Activated naive CD4-positive, alpha-beta T cell treated with anti-CD3 and anti-CD28 coated beads, Interleukin-2, amount 10 ng/mL, durations not matched to agents 7 days and 5 days (primary cell): Measurements from ENCODE around the gene TRPM3.
"Not testable (repeated sequence)": the region's sequence is repeated elsewhere in the genome, so short reads cannot be mapped to it uniquely, and the experiment has no call there.

Experiments
- CTCF ChIA-PET: fragments of 350-600 bp; sonication (Branson Sonifier 250); formaldehyde crosslinking; loops from one replicate; lab custom pipeline; 2021; ENCODE audit warnings: antibody characterized with exemption; lab: Charles Lee
- DNase-seq: peaks from one replicate; pipeline ENCODE4 v3.0.0-alpha.2; 2020
- H3K27ac Mint-ChIP-seq: one replicate; pipeline ENCODE4 v1.8.0; 2021; ENCODE audit warnings: mild to moderate bottlenecking, moderate library complexity, mixed read lengths
- H3K27me3 Mint-ChIP-seq: one replicate; pipeline ENCODE4 v1.8.0; 2021; ENCODE audit warnings: mild to moderate bottlenecking, mixed read lengths
- H3K36me3 Mint-ChIP-seq: one replicate; pipeline ENCODE4 v1.8.0; 2021; ENCODE audit warnings: mixed read lengths
- H3K4me1 Mint-ChIP-seq: one replicate; pipeline ENCODE4 v1.8.0; 2021; ENCODE audit warnings: mixed read lengths
- H3K4me3 Mint-ChIP-seq: one replicate; pipeline ENCODE4 v1.8.0; 2021; ENCODE audit warnings: mild to moderate bottlenecking, moderate library complexity, mixed read lengths
- H3K9me3 Mint-ChIP-seq: one replicate; pipeline ENCODE4 v1.8.0; 2021; ENCODE audit warnings: mixed read lengths

Gene TRPM3

GRCh38 chr9:70654144-70654543 lies 467.3 kb downstream of the TRPM3 start:
- H3K27ac Mint-ChIP-seq = no peak overlapping the region
- DNase-seq = no peak
- no peaks in the 10 kb centered on the region for H3K4me1 Mint-ChIP-seq
- H3K36me3 Mint-ChIP-seq = no peaks in the 10 kb centered on the region
- CTCF ChIA-PET = no interaction called here
- no peaks in the 10 kb centered on the region for H3K27me3 Mint-ChIP-seq
- H3K4me3 Mint-ChIP-seq = no peak overlapping the region
- H3K9me3 Mint-ChIP-seq = peaks cover 2% of the 10 kb centered on the region

DNA sequence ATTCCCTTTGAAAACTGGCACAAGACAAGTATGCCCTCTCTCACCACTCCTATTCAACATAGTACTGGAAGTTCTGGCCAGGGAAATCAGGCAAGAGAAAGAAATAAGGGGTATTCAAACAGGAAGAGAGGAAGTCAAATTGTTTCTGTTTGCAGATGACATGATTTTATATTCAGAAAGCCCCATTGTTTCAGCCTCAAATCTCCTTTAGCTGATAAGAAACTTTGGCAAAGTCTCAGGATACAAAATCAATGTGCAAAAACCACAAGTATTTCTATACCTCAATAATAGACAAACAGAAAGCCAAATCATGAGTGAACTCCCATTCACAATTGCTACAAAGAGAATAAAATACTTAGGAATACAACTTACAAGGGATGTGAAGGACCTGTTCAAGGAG lies 476.8 kb downstream of the TRPM3 start:
- H3K4me3 Mint-ChIP-seq, H3K27ac Mint-ChIP-seq, H3K4me1 Mint-ChIP-seq, H3K36me3 Mint-ChIP-seq, CTCF ChIA-PET, H3K9me3 Mint-ChIP-seq, H3K27me3 Mint-ChIP-seq, DNase-seq: not testable (repeated sequence)

- DNase-seq = no peak
- Mint-ChIP-seq H3K9me3 (no peaks in the 10 kb centered on the region), H3K4me1 (no peaks in the 10 kb centered on the region), H3K27me3 (peaks cover 4% of the 10 kb centered on the region), H3K27ac (no peak overlapping the region), H3K4me3 (no peak overlapping the region), H3K36me3 (no peaks in the 10 kb centered on the region)
- CTCF ChIA-PET = interaction anchor here (1.2 to 1.9 kb wide), 3 partner anchors 282 to 607 kb away, joined by 3 to 5 read pairs (median 3); no protein-coding TSS in a partner anchor
Measured at GRCh38 chr9:70642341-70642740, 479.1 kb downstream of the TRPM3 start.

DNA sequence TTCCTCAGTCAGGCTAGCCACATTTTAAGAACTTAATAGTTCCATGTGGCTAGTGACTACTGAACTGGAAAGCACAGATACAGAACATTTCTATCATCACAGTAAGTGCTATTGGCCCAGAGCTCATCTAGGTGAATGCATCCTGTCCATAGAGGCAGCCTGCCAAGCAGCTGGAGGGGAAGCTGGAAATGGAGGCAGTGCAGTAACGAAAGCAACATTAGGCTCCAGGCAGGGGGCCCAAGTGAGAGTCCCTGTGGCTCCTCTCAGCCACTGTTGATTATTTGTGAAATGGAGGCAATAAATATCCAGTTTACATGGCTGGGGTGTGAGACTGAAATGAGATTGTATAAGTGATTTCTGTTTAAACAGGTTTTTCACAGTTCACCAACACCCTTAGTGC lies 479.8 kb downstream of the TRPM3 start:
- no peak overlapping the region for H3K4me3 Mint-ChIP-seq
- DNase-seq = no peak
- no peaks in the 10 kb centered on the region for H3K9me3 Mint-ChIP-seq
- H3K27ac Mint-ChIP-seq = no peak overlapping the region
- peaks cover 4% of the 10 kb centered on the region for H3K27me3 Mint-ChIP-seq
- CTCF ChIA-PET = interaction anchor here (1.2 to 1.9 kb wide), 2 partner anchors 361 to 608 kb away, joined by 3 to 5 read pairs; no protein-coding TSS in a partner anchor
- H3K4me1 Mint-ChIP-seq = no peaks in the 10 kb centered on the region
- H3K36me3 Mint-ChIP-seq = no peaks in the 10 kb centered on the region

- Mint-ChIP-seq H3K27ac (no peak overlapping the region), H3K4me3 (no peak overlapping the region)
- CTCF ChIA-PET = interaction anchor here (1.1 to 2.0 kb wide), 3 partner anchors 358 to 609 kb away, joined by 3 to 12 read pairs (median 5); no protein-coding TSS in a partner anchor
Measured at GRCh38 chr9:70641031-70641430, 480.4 kb downstream of the TRPM3 start.

DNA sequence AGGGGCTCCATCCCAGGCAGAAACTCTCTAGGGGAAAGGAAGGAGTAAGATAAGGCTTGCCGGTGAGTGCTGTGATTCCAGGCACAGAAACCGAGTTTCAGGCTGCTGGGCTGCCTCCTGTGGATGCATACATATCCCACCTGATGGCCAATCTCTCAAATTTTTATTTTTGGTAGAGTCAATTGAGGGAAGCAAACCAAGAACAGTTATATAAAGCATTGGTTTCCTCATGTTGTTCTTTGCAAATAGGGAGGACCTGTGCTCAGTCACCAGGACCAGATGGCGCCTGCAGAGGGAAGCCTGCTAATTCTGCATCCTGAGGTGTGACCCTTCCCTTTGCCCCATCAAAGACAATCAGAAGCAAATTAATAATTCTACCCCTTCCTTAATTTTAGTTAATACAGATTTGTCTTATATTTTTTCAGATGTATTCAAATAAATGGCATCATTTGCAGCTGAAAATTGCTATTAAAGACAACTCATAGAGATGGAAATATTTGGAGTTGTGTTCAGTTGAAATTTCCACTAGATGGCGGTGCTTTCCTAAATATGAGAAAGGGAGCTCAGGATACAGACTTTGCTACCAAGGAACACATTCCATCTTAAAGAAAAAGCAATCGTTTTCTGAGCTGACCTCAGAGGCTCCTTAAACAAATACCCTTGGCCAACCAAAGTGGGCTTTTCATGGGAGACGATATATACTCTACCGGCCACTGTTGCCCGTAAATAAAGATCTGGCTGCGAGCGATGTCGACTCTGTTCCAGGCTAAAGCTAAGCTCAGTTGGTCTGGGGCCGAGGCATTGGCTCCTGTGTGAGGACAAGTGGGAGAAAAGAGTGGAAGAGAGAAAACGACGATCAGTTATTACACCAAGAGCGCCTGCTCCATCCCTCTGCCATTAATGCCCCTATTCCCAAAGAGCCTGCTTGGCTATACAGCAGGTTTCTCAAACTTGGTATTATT lies 481.3 kb downstream of the TRPM3 start:
- CTCF ChIA-PET = interaction anchor here (0.6 to 2.0 kb wide), 11 partner anchors 9 to 645 kb away, joined by 3 to 12 read pairs (median 3); no protein-coding TSS in a partner anchor
- Mint-ChIP-seq H3K36me3 (no peaks in the 10 kb centered on the region), H3K27me3 (peaks cover 4% of the 10 kb centered on the region), H3K4me3 (no peak overlapping the region), H3K27ac (no peak overlapping the region), H3K4me1 (no peaks in the 10 kb centered on the region), H3K9me3 (no peaks in the 10 kb centered on the region)
- no peak for DNase-seq

More at GRCh38 chr9:70641031-70641430, 480.4 kb downstream of the TRPM3 start:
- no peaks in the 10 kb centered on the region for H3K9me3 Mint-ChIP-seq
- no peaks in the 10 kb centered on the region for H3K4me1 Mint-ChIP-seq
- H3K36me3 Mint-ChIP-seq = no peaks in the 10 kb centered on the region
- peaks cover 4% of the 10 kb centered on the region for H3K27me3 Mint-ChIP-seq
- no peak for DNase-seq

- H3K4me3 Mint-ChIP-seq = no peak overlapping the region
- no peak for DNase-seq
- no peaks in the 10 kb centered on the region for H3K36me3 Mint-ChIP-seq
- no peaks in the 10 kb centered on the region for H3K9me3 Mint-ChIP-seq
- H3K27ac Mint-ChIP-seq = no peak overlapping the region
- H3K4me1 Mint-ChIP-seq = no peaks in the 10 kb centered on the region
- H3K27me3 Mint-ChIP-seq = peaks cover 4% of the 10 kb centered on the region
- CTCF ChIA-PET = no interaction called here
Measured at GRCh38 chr9:70635790-70636189, 485.6 kb downstream of the TRPM3 start.

GRCh38 chr9:70634696-70635095 lies 486.7 kb downstream of the TRPM3 start:
- no peaks in the 10 kb centered on the region for H3K27me3 Mint-ChIP-seq
- H3K27ac Mint-ChIP-seq = no peak overlapping the region
- H3K4me1 Mint-ChIP-seq = no peaks in the 10 kb centered on the region
- no peaks in the 10 kb centered on the region for H3K36me3 Mint-ChIP-seq
- CTCF ChIA-PET = no interaction called here
- H3K9me3 Mint-ChIP-seq = no peaks in the 10 kb centered on the region
- DNase-seq = no peak
- no peak overlapping the region for H3K4me3 Mint-ChIP-seq

DNA sequence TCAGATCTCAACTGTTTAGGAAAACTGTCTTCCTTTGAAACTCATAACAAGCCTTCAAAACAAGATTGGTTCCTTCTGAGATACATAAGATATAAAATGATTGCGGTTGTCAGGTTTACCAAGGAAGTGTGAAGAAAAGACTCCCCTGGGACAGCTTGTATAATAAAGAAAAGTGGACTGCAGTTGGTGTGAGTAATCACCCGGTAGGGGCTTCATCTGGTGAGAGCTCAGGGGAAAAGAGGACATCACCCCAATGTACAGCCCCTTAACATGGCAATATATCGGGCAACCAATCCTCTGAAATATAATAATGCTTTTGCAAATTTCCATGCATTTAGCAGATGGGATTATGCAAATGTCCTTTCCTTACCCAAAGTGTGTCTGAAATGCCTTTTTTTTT lies 490.4 kb downstream of the TRPM3 start:
- Mint-ChIP-seq H3K27me3 (peaks cover 11% of the 10 kb centered on the region), H3K36me3 (no peaks in the 10 kb centered on the region), H3K9me3 (no peaks in the 10 kb centered on the region), H3K27ac (no peak overlapping the region), H3K4me1 (no peaks in the 10 kb centered on the region), H3K4me3 (no peak overlapping the region)
- DNase-seq = no peak
- CTCF ChIA-PET = no interaction called here

DNA sequence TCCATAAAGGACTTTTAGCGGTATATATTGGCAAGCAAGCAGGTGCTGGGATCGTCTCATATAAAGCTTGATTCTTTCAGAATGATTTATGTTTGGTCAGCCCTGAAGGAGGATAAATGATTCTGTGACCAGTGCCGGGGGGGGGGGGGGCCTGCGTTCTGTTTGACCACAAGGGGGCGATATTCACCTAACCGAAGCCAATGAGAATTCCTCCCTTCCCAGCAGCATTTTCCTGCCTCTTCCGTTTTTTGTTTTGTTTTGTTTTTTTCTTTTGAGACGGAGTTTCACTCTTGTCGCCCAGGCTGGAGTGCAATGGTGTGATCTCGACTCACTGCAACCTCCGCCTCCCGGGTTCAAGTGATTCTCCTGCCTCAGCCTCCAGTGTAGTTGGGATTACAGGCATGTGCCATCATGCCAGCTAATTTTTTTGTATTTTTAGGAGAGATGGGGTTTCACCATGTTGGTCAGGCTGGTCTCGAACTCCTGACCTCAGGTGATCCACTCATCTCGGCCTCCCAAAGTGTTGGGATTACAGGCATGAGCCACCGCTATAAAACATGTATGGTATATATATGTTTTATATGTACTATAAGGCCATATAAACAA lies 492.2 kb downstream of the TRPM3 start:
- CTCF ChIA-PET = interaction anchor here (1.6 kb wide), 1 partner anchor 16 kb away, joined by 3 read pairs; no protein-coding TSS in a partner anchor
- H3K4me3 Mint-ChIP-seq = not testable (repeated sequence)

DNA sequence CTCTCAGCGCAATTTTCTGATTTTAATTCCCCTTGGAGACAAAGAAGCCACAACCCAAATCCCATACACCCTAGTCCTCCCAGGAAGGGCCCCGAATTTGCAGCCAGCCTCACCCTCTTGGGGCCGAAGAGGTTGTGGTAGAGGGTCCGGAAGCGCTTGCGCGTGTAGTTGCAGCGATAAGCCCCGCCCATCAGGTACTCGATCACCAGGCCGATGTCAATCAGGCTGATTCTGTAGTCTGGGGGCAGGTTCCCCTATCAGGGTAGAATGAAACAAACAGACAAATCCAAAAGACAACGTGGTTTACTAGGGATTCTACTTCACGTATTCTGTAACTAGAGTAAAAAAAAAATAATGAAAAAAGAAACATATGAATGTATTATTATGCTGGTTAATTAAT lies 496.3 kb downstream of the TRPM3 start:
- no peak for DNase-seq
- Mint-ChIP-seq H3K36me3 (no peaks in the 10 kb centered on the region), H3K27ac (no peak overlapping the region), H3K4me3 (no peak overlapping the region), H3K27me3 (peaks cover 20% of the 10 kb centered on the region), H3K9me3 (no peaks in the 10 kb centered on the region), H3K4me1 (peaks cover 3% of the 10 kb centered on the region)
- CTCF ChIA-PET = no interaction called here

More for the DNA sequence above, 492.2 kb downstream of the TRPM3 start:
- peaks cover 14% of the 10 kb centered on the region for H3K27me3 Mint-ChIP-seq
- H3K36me3 Mint-ChIP-seq, H3K27ac Mint-ChIP-seq, H3K4me1 Mint-ChIP-seq, H3K9me3 Mint-ChIP-seq, DNase-seq: not testable (repeated sequence)

DNA sequence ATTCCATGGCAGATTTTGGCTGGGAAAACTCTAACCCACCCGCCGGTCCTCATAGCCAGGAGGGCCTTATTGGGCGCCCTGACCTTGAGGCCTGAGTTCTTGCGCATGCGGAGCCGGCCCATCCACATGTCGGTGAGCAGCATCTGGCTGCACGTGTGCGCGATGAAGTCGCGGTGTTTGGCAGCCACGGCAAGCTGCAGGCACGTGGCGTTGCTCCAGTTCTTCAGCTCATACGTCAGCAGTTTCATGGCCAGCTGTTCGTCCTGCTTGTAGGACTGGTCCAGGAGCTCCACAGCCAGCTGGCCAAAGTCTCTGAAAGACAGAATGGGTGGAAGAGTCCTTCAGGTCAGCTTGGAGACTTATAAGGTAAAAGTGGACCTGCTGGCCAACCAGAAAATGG lies 502.6 kb downstream of the TRPM3 start:
- CTCF ChIA-PET = interaction anchor here (1.1 kb wide), 1 partner anchor 508 kb away, joined by 4 read pairs; no protein-coding TSS in a partner anchor
- Mint-ChIP-seq H3K27me3 (peaks cover 10% of the 10 kb centered on the region), H3K4me1 (no peaks in the 10 kb centered on the region), H3K9me3 (no peaks in the 10 kb centered on the region), H3K4me3 (no peak overlapping the region), H3K36me3 (no peaks in the 10 kb centered on the region), H3K27ac (no peak overlapping the region)
- DNase-seq = no peak

GRCh38 chr9:70617033-70617828 lies 504.2 kb downstream of the TRPM3 start:
- DNase-seq = no peak
- Mint-ChIP-seq H3K36me3 (no peaks in the 10 kb centered on the region), H3K27me3 (peaks cover 13% of the 10 kb centered on the region), H3K4me1 (no peaks in the 10 kb centered on the region), H3K9me3 (no peaks in the 10 kb centered on the region), H3K27ac (no peak overlapping the region), H3K4me3 (no peak overlapping the region)
- CTCF ChIA-PET = no interaction called here
